Kasumi-1 (cell line): Measurements from ENCODE around the gene CEP78.
A peak's percentile ranks its signal among the peaks of the same experiment; 100 is the strongest.
"Not testable (repeated sequence)": the region's sequence is repeated elsewhere in the genome, so short reads cannot be mapped to it uniquely, and the experiment has no call there.

ENCODE experiments used
- DNase-seq, 2 experiments: peaks; one replicate each; lab custom pipeline; 2025; lab: John Stamatoyannopoulos, UW

CEP78 gene, protein sequence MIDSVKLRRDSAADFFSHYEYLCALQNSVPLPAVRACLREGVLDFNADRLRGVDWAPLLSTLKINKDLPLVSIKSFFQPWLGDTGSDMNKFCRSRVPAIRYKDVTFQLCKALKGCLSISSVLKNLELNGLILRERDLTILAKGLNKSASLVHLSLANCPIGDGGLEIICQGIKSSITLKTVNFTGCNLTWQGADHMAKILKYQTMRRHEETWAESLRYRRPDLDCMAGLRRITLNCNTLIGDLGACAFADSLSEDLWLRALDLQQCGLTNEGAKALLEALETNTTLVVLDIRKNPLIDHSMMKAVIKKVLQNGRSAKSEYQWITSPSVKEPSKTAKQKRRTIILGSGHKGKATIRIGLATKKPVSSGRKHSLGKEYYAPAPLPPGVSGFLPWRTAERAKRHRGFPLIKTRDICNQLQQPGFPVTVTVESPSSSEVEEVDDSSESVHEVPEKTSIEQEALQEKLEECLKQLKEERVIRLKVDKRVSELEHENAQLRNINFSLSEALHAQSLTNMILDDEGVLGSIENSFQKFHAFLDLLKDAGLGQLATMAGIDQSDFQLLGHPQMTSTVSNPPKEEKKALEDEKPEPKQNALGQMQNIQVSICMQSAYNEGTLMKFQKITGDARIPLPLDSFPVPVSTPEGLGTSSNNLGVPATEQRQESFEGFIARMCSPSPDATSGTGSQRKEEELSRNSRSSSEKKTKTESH

DNA sequence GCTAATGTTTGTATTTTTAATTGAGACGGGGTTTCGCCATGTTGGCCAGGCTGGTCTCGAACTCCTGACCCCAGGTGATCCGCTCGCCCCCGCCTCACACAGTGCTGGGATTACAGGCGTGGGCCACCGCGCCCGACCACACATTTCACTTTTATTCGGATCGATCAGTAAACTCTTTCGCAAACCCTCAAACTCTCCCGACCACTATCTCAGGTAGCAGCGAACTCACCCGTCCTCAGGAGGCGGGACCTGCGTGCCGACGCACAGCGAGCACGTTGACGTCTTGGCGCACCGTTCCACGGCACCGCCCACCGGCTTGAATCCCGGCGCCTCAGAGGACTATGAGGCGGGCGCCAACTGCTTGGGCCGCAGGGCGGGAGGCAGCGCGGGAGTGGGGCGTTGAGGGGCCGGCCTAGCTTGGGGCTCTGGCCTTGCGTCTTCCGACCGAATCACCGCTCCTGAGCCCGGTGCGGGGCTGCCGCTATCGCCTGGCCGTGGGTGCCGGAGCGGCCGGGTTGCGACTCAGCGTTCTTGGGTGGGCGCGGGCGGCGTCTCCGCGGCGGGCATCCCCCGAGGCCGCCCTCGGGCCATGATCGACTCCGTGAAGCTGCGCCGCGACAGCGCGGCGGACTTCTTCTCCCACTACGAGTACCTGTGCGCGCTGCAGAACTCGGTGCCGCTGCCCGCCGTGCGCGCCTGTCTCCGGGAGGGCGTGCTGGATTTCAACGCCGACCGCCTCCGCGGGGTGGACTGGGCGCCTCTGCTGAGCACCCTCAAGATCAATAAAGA is at the start of gene CEP78:
Gene CEP78, plus strand, starts transcription at position 314 of the 789 bp plus-strand sequence. Its CDS starts 276 bp downstream, at position 590.
- peak; percentile 86 to 87 for DNase-seq

DNA sequence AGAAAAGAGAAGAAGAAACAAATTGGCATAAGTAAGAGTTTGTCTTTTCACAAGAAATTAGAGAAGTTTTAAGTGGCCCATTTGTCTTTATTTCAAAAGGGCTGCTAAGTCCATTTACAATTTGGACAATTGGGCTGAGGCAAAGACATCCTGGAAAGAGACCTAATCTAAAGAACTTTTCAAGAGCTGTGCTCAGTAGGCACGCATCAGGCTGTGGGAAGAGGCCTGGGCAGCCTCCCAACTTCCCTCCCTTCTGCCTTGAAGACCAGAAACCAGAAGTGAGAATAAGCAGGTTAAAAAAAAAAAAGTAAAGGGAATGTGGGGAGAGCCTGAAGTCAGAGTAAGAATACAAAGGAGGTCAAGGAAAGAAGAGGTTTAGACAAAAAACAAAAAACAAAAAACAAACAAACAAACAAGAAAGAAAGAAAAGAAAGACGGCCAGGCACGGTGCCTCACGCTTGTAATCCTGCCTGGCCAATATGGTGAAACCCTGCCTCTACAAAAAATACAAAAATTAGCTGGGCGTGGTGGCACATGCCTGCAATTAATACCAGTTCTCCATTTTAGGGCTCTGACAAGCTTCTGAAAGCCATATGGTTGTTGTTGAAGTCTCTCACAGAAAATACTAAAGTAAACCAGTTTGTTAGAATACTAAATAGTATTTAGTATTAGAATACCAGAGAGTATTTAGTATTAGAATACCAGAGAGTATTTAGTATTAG is 48.0 kb upstream of the CEP78 start:
- DNase-seq = no peak

DNA sequence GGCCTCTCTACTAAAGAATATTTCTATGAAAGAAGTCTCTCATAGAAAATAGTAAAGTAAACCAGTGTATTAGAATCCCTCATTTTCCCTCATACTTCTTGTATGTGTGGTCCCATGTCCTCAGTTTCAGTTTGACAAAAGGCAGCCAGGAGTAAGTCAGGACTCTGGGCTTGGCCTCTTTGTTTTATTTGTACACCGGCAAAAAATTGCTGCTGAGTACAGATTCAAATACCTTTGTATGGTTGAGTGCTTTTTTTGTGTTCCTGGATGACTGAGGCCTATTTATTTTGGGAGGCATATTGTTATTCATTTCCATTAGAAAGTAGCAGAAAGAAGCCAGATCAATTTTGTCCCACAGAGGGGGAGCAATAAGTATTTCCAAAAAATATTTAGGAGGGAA is 47.3 kb upstream of the CEP78 start:
- DNase-seq = no peak

DNA sequence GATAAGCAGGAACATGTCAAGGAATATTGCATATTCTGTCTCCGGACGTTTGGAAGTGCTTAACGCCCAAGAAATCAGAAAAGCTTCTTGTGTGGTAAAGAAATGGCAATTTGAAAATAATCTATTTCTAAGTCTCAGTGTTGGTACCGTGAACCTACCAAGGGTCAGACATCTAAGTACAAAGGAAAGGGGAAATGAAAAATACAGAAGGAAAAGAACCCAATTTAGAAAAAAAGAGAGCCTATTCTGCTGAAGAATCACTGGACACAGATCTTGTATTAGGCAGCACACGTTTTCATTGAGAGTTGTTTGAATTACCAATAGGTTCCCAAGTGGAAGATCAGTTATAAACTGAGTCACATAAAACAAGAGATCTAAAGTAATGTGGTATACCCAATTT is 46.9 kb upstream of the CEP78 start:
- DNase-seq = no peak

DNA sequence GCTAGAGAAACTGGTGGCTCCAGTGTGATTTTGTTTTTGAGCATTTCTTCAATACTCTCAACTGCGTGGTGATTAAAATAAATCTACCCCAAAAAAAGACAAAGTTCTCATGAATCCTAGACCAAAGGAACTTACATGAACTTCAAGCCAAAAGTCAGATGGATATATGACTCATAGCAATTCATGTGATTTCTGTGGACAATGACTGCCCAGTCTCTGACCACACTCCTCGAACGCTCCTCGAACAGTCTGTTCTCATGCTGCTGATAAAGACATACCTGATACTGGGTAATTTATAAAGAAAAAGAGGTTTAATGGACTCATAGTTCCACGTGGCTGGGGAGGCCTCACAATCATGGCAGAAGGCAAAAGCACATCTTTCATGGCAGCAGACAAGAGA is 46.4 kb upstream of the CEP78 start:
- DNase-seq = no peak

DNA sequence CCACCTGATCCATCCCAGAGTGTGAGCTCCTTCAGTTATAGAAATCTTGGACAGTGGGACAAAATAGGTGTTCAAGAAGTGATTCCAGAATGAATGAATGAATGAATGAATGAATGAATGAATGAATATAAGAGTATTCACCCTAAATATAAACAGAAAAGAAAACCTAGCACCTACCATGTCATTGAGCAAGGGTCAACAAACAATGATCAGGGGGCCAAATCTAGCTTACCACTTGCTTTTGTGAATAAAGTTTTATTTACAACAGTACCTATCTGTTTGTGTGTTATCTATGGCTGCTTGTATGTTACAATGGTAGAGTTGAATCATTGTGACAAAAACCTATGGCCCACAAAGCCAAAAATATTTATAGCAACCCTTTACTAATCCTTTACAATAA is 43.9 kb upstream of the CEP78 start:
- DNase-seq = no peak

DNA sequence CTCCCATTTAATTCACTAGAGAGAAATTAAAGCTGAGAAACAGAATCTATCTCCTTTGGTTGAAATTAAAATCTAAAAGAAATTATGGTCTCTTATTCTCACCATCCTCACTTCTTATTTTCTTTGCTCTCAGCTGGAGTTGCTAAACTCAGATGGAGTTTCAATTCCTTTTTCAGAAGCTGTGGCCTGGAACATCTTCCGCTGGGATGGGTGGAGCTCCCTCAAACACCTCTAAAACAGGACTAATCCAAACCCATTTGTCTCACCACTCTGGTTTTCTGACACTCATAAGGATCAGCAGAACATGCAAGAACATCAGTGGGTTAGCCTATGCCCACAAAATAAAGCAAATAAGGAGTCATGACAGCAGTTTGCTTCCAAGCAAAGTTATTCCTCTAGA is 39.6 kb upstream of the CEP78 start:
- DNase-seq = no peak

DNA sequence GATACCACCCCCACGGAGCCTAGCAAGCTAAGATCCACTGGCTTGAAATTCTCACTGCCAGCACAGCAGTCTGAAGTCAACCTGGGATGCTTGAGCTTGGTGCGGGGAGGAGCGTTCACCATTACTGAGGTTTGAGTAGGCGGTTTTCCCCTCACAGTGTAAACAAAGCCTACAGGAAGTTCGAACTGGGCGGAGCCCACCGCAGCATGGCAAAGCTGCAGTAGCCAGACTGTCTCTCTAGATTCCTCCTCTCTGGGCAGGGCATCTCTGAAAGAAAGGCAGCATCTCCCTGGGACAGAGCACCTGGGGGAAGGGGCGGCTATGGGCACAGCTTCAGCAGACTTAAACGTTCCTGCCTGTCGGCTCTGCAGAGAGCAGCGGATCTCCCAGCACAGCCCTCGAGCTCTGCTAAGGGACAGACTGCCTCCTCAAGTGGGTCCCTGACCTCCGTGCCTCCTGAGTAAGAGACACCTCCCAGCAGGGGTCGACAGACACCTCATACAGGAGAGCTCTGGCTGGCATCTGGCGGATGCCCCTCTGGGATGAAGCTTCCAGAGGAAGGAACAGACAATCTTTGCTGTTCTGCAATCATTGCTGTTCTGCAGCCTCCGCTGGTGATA is 34.6 kb upstream of the CEP78 start:
- DNase-seq = peak in 1 of 2 experiments; percentile 17

DNA sequence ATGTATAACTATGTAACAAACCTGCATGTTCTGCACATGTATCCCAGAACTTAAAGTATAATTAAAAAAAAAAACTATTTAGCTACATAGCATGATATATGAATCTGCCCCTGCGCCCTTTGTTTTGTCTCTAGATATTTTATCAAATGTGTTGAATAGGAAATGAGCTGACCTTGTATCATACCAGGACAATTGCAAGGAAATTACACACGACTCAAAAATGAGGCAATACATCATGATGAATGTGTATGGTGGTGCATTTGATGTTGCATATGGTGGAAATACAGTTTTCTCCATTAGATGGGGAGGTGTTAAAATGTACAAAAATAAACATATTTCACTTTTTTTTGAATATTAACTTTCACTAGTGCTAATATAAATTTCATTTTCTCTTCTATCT is 28.6 kb upstream of the CEP78 start:
- no peak for DNase-seq

DNA sequence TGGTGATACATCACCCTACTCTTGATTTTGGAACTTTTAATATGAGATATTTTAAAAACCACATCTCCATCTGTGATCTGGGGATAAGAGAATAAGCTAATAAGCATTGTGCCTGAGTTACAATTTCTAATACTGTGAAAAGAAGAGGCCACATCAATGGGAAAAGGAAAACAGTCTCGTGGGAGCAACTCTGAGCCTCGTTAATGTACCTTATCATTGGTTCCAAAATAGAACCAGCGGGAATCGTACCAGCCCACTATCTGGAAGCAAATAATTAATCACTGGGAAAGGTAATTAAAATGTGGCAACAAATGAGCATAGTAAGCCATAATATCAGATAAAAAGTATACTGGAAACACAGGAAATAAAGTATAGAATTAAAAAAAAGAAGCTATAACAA is 28.0 kb upstream of the CEP78 start:
- DNase-seq = no peak

DNA sequence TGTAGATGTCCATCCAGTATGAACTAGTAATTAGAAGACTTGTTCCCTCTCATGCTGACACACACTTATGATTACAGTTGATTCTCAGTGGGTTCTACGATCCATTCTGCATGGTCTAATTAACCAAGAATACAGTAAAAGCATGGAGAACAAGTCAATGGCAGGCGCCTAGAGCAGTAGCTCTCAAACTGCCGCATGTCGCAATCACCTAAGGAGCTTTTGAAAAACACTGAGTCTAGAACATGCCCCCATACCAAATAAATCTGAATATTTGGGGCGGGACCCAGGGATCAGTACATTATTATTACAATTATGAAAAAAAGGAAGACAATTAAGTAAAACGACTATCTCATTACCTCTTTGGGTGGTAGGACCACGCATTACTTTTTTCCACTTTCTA is 26.7 kb upstream of the CEP78 start:
- no peak for DNase-seq

DNA sequence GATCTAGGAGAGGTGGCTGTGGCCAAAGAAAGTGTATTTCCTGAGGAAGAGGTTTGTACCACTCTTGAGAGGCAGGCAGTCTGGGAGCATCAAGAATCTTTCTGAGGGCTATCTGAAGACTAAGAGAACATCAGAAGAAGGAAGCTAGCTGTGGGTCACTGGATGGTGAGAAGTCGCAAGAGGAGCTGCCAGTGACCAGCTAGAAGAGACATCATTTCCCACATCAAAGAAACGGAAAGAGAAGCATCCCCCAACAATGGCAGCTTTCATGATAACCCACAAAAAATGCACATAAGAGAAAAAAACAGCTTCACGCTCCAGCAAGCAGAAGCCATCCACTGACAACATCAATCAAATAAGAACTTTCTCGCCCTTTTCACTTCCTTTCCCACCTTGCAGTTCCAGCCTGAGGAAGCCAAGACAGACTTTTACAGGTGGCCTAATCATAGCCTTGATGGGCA is 25.0 kb upstream of the CEP78 start:
- DNase-seq = no peak

DNA sequence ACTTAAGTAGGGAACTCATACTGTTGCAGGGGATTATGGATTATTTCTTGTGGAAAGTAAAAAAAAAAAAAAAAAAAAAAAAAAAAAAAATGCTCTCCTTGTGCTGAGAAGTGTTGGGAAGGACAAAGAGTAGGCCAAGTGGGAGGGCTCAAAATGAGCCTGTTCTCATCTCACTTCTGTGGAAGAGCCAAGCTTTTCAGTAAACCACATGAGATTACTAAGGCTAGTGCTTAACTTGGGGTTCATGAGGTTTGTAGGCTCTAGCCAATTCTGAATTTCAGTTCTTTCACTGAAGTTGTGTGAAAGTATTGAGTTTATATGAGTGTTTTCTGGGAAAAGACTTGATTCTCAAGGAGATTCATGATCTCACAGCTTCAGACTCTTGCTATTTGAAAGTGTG is 23.0 kb upstream of the CEP78 start:
- DNase-seq = no peak

DNA sequence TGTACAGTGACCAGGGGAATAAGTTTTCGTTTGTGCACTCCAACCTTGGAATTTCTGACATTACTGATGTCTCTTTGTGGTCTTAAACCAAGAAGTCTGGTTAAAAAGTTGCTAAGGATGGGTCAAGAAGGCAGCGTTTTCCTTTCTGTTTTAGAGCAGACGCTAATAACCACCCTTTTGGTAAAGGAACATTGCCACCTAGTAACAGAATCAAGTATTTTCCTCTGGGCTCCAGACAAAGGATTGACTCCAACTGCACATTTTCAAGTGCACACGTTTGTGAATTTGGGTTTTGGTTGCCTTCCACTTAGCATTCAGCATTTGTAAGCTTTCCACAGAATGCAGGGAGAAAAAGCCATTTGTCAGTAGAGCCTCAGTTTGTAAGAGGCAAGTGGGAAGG is 22.2 kb upstream of the CEP78 start:
- peak; percentile 76 to 77 for DNase-seq

DNA sequence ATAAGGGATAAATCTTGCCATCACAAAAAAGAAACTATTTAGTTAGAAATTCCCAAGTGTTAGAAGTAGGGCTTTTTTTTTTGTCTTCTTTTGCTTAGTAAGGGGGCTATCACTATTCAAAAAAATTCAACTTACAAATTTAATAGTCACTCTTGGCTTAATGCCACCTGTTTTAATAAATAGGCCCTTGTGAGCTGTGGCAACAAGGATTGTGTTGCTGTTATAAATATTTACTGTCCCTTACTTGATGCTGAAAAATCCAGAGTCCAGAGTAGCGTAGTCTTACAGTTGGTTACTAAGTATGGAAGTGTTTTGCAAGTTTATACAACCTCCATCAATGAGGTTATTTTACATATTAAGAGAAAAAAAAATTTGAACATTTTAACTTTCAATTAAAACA is 21.4 kb upstream of the CEP78 start:
- DNase-seq = no peak

DNA sequence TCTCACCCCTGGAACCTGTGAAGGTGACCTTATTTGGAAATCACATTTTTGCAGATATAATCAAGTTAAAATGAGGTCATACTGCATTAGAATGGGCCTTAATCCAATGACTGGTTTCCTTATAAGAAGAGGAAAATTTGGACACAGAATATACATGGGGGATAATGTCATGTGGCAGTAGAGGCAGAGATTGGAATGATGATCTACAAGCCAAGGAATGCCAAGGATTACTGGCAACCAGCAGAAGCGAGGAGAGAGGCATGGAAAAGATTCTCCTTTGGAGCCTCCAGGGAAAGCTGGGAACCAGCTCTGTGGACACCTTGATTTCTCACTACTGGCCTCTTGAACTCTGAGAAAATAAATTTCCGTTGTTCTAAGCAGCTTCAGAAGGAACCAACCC is 20.2 kb upstream of the CEP78 start:
- no peak for DNase-seq

DNA sequence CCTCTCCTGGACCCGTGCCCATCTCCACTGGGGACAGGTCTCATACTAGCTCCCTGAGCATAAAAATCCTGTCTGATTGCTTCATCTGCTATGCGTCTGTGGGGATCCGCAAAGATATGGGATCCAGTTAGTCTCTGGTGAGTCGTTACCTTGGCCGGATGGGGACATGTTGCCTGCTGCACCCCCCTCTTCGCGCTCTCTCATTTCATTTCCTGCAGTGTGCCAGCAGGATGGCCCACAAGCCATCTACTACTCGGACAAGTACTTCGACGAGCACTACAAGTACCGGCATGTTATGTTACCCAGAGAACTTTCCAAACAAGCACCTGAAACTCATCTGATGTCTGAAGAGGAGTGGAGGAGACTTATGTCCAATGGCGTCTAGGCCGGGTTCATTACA is 17.0 kb upstream of the CEP78 start:
- DNase-seq = no peak

DNA sequence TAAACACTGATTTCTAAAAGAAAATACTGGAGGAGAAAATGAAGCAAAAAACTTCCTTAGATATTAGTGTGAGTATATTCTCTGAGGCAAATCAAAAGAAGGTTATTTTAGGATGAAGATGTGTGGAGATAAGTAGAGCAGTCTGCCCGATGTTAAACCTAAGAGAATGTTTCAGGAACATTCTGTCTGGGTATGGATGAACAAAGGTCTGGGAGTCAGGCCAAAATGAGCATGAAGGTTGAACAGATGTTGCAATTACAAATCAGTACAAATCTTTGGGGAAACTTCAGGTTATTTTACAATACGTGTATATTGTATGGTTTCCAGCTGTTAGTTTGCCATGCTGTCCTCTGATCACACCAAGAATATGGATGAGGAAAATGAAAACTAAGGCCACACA is 14.4 kb upstream of the CEP78 start:
- DNase-seq = no peak

DNA sequence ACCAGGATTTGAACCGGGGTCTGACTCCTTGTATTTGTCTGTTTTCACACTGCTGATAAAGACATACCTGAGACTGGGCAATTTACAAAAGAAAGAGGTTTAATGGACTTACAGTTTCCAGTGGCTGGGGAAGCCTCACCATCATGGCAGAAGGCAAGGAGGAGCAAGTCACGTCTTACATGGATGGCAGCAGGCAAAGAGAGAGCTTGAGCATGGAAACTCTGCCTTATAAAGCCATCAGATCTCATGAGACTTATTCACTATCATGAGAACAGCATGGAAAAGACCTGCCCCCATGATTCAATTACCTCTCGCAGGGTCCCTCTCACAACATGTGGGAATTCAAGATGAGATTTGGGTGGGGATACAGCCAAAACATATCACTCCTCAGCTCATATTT is 14.0 kb upstream of the CEP78 start:
- DNase-seq = not testable (repeated sequence)

DNA sequence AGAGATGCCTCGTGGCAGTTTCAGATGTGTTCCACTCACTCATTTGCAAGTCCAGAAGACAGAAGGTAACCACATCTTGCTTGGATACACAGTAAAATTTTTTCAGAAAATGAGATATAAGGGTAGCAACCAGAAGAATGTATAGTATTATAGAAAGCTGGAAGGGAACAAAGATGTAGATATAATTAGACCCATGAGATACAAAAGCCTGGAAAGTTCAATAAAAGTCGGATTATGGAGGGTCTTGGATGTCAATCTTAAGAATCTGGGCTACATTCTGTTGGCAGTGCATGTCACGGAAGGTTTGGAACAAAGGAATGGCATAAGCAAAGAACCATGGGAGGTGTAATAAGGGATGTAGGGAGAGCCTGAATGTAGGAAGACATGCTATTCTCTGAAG is 5.1 kb upstream of the CEP78 start:
- DNase-seq = no peak

DNA sequence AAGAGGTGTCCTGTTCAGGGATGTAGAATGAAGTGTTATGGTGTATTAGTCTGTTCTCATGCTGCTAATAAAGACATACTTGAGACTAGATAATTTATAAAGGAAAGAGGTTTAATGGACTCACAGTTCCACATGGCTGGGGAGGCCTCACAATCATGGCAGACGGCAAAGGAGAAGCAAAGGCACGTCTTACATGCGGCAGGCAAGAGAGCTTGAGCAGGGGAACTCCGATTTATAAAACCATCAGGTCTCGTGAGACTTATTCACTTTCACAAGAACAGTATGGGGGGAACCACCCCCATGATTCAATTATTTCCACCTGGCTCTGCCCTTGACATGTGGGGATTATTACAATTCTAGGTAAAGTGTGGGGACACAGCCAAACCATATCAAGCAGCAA is 3.4 kb upstream of the CEP78 start:
- not testable (repeated sequence) for DNase-seq

DNA sequence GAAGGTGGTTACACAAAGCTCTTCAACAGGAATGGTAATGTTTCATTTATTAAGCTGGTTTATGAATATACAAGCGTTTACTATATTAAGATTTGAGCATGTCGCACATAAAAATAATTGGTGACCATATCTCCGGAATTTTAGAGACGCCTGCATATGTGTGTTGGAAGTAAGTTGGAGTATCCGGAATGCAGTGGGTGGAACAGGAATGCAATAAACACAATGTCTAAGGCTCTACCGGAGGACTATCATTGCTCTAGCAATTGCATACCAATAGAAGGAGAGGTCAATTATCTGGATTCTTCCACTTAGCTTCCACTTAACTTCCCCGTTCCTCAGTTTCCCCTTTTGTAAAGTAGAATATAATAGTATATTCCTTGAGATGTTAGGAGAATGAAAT is 1.1 kb upstream of the CEP78 start:
- no peak for DNase-seq
